COLO829 (cell line): ENCODE results near the gene PHF23.
"Not testable (repeated sequence)": the region's sequence is repeated elsewhere in the genome, so short reads cannot be mapped to it uniquely, and the experiment has no call there.

Experiments used
- DNase-seq: peaks from one replicate; pipeline ENCODE4 v3.0.0; 2012; ENCODE audit warnings: low spot score

PHF23 gene

DNA sequence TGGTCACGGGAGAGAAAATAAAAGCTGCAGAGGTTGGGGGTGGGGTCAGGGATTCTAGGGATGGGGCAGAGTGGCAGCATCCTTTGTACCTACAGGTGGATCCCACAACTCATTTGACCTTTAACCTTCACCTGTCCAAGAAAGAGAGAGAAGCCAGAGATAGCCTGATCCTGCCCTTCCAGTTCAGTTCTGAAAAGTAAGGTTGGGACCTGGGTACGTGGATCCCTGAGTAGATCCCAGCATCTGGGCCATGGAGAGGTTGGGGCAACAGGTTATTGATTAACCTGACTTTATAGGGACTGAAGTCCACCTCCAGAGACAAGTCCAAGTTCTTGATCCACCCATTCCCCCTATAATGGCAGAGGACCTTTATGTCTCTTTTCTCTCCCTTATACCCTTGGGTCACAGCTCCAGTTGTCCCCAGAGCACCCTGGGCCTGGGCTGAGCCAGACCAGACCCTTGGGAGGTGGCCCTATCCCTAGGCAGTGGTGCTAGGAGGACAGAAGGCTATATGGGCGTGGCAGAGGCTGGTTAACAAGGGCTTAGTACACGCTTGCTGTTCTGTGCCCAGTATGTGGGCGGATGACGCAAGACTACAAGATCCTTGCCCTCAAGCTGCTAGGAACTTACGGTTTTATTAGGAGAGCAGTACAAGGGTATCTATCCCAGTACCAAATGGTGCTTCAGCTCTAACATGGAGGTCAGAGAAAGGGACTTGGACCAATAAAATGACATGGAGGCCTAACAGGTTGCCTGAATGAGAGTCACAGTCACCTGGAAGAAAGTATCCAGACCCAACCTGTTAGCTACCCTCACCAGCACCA is 19.7 kb upstream of the PHF23 start:
- DNase-seq = no peak

DNA sequence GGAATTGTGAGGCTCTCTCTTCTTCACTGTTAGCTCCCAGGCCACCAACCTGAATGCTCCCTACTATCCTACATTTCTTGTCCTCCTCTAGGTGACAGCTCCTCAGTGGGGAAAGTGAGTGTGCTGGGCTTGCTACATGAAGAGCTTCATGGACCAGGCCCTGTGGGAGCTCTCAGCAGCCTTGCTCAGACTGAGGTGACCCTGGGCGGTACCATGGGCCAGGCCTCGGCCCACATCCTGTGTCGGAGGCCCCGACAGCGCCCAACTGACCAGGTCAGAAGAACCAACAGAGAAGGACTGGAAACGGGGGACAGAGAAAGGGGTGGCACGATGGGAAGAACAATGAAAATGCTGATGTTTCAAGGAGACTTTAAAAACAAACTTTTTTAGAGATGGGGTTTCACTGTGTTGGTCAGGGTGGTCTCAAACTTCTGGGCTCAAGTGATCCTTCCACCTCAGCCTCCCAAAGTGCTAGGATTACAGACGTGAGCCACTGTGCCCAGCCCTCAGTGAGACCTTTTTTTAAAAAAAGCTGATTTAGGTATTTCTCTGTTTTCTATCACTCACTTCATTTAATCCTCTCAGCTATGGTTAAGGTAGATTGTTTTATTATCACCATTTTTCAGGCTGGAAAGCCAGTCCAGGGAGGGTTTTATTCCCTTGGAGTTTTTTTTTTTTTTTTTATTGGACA is 17.7 kb upstream of the PHF23 start:
- no peak for DNase-seq

DNA sequence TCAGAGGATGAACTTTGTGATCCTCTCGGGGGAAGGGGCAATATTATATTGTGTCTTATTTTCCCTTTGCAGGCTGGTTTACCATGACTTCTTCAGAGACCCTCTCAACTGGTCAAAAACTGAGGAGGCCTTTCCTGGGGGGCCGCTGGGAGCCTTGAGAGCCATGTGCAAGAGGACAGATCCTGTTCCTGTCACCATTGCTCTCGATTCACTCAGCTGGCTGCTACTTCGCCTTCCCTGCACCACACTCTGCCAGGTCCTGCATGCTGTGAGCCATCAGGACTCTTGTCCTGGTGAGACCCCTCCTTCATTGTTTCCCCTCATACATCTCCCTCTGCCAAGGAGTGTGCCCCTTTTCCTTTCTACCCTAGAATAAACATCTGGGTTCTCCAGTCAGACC is 15.3 kb upstream of the PHF23 start:
- DNase-seq = no peak

DNA sequence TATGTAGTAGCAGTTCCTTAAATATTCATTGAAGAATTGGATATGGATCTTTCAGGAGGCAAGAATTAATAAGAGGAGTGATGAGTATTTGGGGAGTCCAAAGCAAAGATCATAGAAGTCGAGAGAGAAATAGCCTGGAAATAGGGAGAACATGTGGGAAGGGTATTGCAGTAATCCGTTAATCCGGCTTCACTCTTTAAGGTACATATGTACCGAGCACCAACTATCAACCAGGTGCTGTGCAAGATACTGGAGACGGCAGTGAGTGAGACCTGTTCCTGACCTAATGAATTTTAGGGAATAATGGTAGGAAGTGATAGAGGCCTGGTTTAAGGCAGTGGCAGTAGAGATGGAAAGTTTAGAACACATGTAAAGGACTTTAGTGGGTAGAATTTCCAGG is 13.8 kb upstream of the PHF23 start:
- no peak for DNase-seq

DNA sequence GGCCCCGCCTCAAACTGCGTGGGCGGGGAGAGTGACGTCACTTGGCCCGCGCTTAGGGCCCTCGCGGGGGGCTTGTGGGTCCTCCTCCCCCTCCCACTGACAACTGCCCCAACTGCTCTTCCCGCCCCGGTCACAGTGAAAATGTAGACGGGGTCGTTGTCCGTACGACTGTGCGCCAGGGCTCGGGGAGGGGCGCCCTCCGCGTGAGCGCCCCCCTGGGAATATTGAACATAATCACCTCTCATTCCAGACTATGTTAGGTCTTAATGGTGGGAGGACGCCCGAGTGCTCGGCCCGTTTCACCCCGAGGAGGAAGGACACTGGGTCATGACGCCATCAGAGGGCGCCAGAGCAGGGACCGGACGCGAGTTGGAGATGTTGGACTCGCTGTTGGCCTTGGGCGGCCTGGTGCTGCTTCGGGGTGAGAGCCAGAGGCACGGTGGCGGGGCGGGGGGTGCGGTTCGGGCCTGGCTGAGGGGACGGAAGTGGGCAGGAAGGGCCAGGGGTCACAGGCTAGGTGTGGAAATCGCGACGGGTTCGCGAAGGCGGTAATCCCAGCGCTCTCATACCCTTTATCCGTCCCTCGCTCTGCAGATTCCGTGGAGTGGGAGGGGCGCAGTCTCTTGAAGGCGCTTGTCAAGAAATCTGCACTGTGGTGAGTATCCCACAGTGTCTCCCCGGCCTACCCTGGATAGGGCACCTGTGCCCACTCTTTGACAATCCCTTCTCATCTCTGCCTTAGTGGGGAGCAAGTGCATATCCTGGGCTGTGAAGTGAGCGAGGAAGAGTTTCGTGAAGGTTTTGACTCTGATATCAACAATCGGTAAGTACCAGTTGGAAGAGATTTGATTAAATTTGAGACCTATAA is 13.2 kb upstream of the PHF23 start, which contains the start of gene ELP5:
Gene ELP5, plus strand, starts transcription at position 40 of the 868 bp plus-strand sequence. Its CDS starts 336 bp downstream, at position 376.
- DNase-seq = peak; percentile 89

DNA sequence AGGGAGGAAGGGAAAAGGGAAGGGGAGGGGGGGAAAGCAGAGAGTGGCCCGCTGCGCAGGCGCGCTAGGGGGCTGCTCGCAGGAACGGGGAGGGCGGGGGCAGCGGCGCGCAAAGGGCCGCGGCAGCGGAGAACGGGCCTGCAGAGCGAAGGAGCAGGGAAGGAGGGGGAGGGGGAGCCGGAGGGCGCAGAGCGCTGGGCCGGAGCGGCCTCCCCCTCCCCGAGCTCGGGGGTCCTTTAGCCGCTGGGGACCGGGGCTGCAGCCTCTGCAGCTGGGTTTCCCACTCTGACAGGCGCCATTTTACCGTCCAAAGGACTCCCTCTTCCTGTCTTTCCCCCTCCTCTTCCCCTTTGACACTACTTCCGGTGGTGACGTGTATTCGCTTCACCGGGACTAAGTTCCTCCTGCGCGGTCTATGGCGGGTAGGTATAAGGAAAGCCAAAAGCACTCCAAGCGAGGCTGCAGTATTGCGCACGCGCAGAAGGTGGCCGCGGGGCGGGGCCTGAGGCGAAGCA is 12.5 kb upstream of the PHF23 start, which contains the start of gene CTDNEP1:
Gene CTDNEP1, minus strand, starts transcription at position 74 of the 515 bp plus-strand sequence. CDS start 438 bp downstream, outside the sequence.
- peak; percentile 100 for DNase-seq

DNA sequence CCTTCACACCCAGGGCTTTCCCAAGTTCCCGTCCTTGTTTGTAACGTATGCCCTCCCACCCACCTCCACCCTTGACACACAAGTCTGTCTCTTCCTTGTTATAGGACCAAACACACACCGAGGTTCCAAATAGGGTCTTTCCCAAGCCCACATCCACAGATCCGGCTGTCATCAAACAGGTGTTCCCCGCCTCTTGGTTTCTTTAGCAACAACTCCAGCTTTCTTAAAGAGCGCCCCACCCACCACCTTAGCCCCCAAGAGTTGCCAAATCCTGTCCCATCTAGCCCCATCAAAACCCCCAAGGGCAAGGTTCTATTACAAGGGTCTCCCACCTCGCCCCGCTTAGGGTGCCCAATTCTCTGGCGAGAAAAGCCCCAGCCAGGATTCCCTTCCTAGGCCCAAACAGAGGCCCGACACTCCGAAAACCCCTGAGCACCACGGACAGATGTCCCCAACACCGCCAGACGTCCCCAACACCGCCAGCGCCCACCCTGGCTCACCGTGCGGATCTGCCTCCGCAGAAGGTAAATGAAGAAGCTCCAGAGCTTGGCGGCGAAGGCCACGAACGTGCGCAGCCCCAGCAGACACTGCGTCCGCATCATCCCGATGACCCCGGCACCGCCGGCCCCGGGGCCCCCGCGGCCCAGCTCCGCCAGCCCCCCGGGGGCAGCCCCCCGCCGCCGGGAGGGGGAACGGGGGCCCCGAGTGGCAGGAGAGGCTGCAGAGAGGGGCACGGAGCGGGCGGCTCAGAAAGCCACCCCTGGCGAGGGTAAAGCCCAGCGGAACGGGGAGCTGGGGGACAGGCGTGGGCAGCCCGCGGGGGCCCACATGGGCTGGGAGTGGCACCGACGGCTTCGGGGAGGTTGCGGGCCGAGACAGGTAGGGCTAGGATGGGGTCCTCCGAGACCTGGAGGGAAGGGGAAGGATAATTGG is 11.7 kb upstream of the PHF23 start:
- DNase-seq = no peak

DNA sequence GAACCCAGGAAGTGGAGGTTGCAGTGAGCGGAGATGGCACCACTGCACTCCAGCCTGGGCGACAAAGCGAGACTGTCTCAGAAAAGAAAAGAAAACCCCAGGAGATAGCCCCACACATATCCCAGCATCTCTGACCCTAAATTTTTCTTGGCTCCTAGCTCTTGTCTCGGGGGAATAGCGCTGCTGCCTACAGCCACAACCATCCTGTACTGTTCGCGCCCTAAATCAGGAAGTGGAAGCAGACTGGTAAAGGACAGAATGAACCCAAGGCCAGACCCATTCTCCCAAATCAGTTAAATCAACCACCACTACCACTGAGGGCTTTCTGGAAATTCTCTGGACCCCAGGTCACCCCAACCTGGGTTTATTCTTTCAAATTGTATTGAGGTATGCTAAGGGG is 10.6 kb upstream of the PHF23 start:
- no peak for DNase-seq

DNA sequence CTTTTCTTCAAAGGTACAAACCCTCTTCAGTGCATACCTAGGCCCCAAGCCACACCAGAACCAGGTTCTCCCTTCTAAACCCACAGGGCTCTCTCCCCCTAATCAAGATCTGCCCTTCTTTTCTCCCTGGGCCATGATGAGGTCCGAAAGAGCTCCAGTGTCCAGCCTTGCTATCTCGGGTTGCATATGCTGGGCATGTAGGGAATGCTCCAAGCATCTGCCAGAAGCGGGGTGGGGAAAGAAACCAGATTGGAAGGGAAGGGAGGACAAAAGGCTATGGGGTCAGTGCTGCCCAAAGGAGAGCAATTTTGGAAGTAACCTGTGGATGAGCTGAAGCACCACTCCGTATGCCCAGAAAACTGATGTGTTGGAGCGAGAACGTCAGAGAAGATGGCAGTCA is 10.0 kb upstream of the PHF23 start:
- no peak for DNase-seq

DNA sequence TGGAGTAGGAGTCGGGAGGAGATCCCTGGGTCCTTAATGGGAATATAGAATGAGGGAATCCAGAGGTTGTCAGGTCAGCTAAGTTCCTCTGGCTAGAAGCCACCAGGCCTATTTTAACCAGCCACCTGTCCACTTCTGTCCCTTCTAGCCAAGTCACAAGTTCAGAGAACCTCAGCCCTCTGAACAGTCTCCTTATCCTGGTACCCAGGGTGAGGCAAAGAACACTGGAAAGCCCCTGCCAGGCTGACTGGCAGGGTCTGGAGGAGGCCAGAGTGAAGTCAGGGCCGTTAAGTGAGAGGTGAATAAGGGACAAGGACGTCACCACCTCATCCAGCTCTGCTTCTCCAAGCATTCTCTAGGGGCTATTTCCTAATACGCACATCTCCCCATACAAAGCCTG is 9.5 kb upstream of the PHF23 start:
- DNase-seq = no peak

DNA sequence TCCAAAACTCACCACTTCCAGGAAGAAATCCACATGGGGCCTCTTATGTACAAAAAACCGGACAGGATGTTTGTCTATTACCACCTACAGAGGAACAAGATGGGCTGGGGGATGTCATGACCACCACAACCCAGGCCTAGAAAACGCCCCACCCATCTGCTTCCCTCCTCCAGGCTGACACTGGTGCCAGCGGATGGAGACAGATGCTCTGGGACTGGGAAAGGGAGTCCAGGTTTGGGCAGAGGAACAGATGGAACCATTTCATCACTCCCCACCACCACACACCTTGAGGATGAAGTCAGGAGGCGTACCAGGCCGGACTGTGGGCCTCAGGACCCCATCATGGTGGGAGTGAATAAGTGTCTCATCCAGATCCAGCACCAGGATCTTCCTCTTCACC is 7.5 kb upstream of the PHF23 start:
- no peak for DNase-seq

DNA sequence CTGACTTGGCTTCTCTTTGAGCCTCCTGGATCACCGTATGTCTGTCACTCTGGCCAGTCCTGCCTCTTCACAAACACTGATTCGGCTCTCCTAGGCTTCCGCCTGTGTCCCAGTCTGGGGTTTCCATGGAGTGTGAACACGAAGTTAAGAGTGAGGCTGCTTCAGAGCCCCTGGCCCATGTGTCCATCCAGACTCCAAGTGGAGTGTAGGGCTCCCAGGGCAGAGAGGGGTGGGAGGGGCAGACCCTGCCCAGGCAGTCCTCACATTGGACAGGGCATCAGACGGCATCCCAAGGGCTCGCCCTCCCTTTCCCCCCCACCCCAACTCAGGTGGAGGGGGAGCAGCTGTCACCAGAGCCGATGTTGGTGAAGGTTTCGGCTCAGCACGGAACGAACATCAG is 4.6 kb upstream of the PHF23 start:
- not testable (repeated sequence) for DNase-seq

DNA sequence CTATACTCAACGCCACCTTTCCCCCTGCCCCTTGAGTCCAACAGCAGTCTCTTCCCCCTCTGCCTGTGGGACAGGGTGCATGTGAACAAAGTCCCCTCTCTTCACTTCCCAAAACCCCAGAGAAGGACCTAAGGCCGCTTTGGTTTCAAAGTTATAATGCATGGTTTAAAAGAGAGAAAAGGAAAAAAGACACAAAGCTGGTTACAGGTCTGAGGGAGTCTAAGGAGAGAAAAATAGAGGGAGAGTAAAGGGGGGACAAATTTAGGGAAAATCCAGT is 4.1 kb upstream of the PHF23 start:
- no peak for DNase-seq

DNA sequence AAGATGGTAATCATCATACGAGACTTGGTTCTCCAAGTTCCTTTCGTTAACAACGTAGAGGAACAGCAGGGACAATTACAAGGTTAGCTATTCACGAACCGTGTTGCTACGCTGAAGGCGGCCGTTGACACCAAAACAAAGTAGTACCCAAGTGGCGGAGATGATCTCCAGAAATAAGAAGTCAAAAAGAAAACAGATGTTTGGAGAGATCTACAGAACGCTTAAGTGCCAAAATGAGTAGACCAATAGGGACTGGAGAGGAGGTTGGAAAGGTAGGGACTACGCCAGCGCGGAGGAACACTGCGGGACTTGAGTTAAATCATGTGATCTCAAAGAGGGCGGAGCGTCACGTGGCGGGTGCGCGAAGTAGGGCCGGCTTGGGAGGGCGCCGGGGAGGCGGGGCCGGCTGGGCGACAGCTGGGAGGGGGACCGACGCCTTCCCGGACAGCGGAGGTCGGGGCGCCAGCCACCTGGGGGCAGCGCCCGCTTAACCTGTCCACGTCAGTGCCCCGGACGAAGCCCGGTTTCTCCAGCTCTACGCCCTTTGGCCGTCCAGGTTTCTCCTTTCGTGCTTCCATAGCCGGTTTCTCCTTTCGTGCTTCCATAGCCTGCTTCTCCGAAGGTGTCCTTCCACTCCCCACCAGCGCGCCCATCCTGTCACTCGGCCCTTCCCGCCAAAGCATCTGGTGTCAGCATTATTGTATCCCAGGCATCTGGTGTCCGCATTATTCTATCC is 3.6 kb upstream of the PHF23 start:
- no peak for DNase-seq

DNA sequence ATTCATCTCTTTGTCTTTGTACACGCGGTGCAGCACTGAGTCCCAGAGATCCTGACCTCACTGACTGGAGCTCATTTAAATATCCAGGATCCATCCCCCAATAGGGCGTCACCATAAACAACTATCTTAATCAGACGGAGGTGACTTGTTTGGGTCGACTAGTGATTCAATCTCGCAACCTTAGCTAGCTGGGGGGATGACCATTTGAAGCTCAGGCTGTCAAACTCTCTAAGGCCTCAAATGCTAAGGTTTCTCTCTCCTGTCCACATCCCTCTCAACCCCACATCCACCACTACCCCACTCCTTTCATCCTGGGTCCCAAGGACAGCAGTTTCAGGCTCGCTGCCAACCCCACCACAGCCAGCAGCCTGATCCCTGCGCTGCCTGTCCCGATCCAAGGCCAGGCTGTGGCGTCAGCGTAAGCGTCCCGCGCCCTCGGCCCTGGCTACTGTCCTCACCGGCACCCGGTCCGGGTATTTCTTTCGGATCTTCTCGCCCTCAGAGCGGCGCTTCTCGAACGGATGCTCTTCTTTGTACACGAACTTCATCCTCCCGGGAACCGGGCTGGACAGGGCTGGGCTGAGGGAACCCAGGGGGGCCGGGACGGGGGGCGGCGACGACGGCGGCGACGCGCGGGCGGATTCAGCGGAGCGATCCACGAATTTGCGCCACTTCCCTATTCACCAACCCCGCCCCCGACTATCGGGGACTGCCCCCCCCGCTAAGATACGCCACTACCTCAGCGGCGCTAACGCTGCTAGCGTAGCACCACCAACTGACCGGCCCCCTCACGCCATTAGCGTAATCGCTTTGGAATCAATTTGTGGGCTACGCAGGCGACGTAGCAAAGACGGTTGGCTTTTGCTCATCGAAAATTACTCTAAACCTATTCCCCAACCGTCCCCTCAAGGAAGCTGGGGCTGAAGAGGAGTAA is 2.8 kb upstream of the PHF23 start, which contains the start of gene GABARAP:
Gene GABARAP, minus strand, starts transcription at position 667 of the 934 bp plus-strand sequence. Its CDS starts 119 bp downstream, at position 548.
- peak; percentile 83 for DNase-seq

DNA sequence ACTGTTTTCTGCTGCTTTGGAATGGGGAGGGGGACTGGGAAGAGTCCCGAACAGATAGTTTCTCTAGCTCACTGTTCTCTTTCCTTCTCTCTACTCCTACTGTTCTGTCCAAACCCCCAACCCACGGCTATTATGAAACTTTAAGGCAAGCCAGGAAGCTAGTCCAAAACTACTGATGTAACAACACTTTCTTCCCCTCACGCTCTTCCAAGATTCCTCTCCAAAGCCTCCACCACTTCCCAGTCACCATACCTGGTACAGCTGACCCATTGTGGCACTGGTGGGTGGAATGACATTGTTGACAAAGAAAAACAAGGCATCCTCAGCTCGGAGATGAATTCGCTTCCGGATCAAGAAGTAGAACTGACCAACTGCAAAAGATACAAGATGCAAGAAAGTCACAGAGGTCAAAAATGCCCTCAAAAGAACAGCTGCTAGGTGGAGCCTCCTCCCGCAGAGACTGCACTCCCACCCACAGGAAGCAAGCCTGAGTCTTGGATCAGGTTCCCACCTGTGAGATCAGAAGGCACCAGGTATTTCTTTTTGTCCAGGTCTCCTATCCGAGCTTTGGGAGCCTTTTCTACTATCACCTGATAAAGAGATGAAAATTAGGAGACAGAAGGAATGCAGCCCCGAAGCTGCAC is 2.0 kb upstream of the PHF23 start:
- no peak for DNase-seq

DNA sequence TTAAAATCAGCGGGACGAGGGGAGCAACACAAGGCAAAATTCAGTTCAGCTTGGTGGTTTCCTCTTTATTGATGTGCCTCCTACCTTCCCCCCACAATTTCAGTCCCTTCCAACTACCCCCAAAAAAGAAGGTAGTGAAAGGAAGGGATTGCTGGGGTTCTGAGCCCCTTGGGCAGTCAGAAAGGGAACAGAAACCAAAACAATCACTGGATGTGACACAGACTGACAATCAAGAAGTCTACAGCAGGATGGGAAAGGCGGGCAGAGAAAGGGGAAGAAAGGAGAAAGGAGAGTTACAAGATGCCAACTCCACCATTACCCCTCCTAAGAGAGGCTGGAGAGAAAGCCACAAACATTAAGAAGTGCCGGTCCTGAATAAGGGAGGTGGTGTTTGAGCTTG is 1.1 kb upstream of the PHF23 start:
- no peak for DNase-seq

DNA sequence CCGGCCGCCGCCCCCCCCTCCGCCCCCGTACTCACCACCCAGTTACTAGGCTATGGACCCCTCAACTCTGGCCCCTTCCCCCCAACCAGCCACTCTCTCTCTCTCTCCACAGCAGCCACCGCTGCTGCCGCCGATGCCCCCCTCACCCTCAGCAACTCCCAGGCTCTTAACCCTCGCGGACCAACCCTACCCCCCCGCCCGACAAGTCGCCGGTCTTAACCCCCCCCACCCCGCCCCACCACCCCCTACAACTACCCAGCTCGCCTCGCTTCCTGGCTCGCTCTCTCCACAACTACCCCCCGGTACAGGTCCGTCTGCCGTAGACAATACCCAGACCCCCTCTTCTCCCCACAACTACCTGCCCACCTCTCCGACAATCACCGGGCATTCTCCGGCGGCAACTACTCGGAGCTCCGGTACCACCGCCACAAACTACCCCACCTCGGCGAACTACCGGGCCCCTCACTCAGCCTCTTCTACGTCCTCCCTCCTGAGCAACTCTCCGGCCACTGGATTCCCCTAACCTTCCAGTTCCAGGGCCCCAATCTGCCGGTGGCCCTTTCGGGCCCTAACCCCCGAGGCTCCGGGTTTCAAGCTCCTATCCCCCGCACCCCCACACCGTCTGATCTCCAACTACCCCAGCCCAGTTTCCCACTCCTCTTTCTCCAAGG is 702 bp downstream of the PHF23 start:
- no peak for DNase-seq
